ENCODE measurements around the gene DCDC1. TPM values are rescaled to one million over a fixed set of nuclear protein-coding genes. Genes with fewer than 3 reads are reported as not detected.
A peak's percentile ranks its signal among the peaks of the same experiment; 100 is the strongest.

DCDC1 gene
- total RNA-seq, 4 donors from 2014 or later = 0.32 TPM; not detected in 3

GRCh38 chr11:31110830-31111229 lies 258.7 kb downstream of the DCDC1 start:
- Histone ChIP-seq H3K36me3 (no peaks in the 10 kb centered on the region), H3K27me3 (no peaks in the 10 kb centered on the region), H3K4me3 (no peak overlapping the region), H3K4me1 (no peaks in the 10 kb centered on the region), H3K27ac (no peak overlapping the region), H3K9me3 (no peaks in the 10 kb centered on the region)
- in situ Hi-C loops (cut with MboI; ENCODE audit: low pct_ligation_motif_present in 1 of 4, low pct_unique_long_range_greater_than_20kb in 1 of 4, low sequenced_read_pairs in 3 of 4) = loop anchor here in 1 of 4 donors (25.0 kb wide), 1 partner anchor 1051 kb away; no protein-coding TSS in a partner anchor
- intact Hi-C loops (cut with DNase I; ENCODE audit: low total_unique reads) = no loop called here
- DNase-seq = no peak
- TF ChIP-seq POLR2A (IDR thresholded peaks at IDR 0.05) (no peak), POLR2AphosphoS5 (IDR thresholded peaks at IDR 0.05) (no peak), CTCF (IDR thresholded peaks at IDR 0.05) (no peak), EP300 (IDR thresholded peaks at IDR 0.05; ENCODE audit: low read depth) (no peak)
- 57 to 58% methylated on average over 4 of the region's 4 CpGs for WGBS, 2 donors (ENCODE audit: low coverage in 1 of 2)

GRCh38 chr11:31109446-31109845 lies 260.1 kb downstream of the DCDC1 start:
- Histone ChIP-seq H3K9me3 (no peaks in the 10 kb centered on the region), H3K4me1 (no peaks in the 10 kb centered on the region), H3K27ac (no peak overlapping the region), H3K4me3 (no peak overlapping the region), H3K27me3 (no peaks in the 10 kb centered on the region), H3K36me3 (no peaks in the 10 kb centered on the region)
- 76 to 87% methylated on average over 2 to 3 of the region's 3 CpGs for WGBS, 2 donors (ENCODE audit: low coverage in 1 of 2)
- in situ Hi-C loops (cut with MboI; ENCODE audit: low pct_ligation_motif_present in 1 of 4, low pct_unique_long_range_greater_than_20kb in 1 of 4, low sequenced_read_pairs in 3 of 4) = loop anchor here in 1 of 4 donors (25.0 kb wide), 1 partner anchor 1053 kb away; no protein-coding TSS in a partner anchor
- intact Hi-C loops (cut with DNase I; ENCODE audit: low total_unique reads) = no loop called here
- no peak for TF ChIP-seq CTCF (IDR thresholded peaks at IDR 0.05)
- DNase-seq = no peak

DNA sequence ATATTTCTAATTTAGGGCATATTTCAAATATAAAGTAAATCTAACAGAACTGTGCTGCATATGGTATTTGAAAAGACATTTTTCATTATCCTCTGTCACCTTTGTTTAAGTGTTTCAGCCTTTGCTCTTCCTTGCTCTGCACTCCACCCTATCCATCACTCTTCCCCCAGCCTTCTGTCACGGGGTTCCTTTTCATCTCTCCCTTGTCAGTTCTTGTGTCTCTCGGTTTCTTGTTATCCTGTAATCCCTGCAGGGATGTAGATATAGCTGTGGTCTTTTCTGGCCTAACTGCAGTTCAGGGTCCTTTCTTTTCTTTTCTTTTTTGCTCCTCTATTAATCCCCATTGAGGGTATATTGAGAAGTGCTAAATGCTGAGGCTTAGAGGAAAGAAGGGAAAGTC lies 261.9 kb downstream of the DCDC1 start:
- H3K4me1 ChIP-seq = no peaks in the 10 kb centered on the region
- TF ChIP-seq POLR2AphosphoS5 (IDR thresholded peaks at IDR 0.05) = no peak
- TF ChIP-seq EP300 (IDR thresholded peaks at IDR 0.05; ENCODE audit: low read depth) = no peak
- no peak for TF ChIP-seq CTCF (IDR thresholded peaks at IDR 0.05)
- no peak for TF ChIP-seq POLR2A (IDR thresholded peaks at IDR 0.05)
- no peaks in the 10 kb centered on the region for H3K27me3 ChIP-seq
- no peaks in the 10 kb centered on the region for H3K9me3 ChIP-seq
- in situ Hi-C loops (cut with MboI; ENCODE audit: low pct_ligation_motif_present in 1 of 4, low pct_unique_long_range_greater_than_20kb in 1 of 4, low sequenced_read_pairs in 3 of 4) (loop anchor here in 1 of 4 donors (25.0 kb wide), 1 partner anchor 1055 kb away; no protein-coding TSS in a partner anchor), intact Hi-C loops (cut with DNase I; ENCODE audit: low total_unique reads) (no loop called here)
- no peak overlapping the region for H3K4me3 ChIP-seq
- WGBS, 2 donors (ENCODE audit: low coverage in 1 of 2) = 54 to 65% methylated on average over 2 of the region's 2 CpGs
- no peak for DNase-seq
- no peak overlapping the region for H3K27ac ChIP-seq
- no peaks in the 10 kb centered on the region for H3K36me3 ChIP-seq

DNA sequence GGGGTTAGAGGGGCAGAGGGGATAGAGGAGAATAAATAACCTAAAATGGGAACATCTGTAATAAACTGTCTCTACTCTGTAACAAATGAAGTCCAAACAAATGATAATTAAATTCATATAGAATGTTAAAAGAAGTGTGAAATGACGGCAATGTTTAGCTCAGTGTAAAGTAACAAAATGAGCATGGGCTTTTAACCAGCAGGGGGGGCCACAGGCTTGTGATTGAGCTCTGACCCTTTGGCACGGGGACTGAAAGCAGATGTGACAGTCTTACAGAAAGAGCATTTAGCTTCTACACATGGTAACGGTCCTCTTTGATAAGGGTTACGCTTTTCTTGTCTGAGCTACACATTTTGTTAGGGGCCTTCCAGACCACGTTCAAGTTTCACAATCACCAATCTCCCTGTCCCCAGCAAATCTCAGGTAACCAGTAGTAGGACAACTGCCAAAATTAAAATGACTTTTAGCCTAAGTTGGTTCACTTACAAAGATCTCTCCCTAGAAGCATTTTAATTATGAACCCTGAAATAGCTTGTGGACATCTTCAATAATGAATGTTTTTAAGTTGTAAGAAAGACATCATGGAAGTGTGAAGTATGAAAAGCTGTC lies 262.5 kb downstream of the DCDC1 start:
- Histone ChIP-seq H3K27ac (no peak overlapping the region), H3K36me3 (no peaks in the 10 kb centered on the region), H3K4me1 (no peaks in the 10 kb centered on the region), H3K4me3 (no peak overlapping the region), H3K27me3 (no peaks in the 10 kb centered on the region), H3K9me3 (no peaks in the 10 kb centered on the region)
- WGBS, 2 donors (ENCODE audit: low coverage in 1 of 2) = 11% methylated on average over 5 of the region's 5 CpGs
- TF ChIP-seq EP300 (IDR thresholded peaks at IDR 0.05; ENCODE audit: low read depth) (no peak), CTCF (IDR thresholded peaks at IDR 0.05) (peak; percentile 26 to 55 (median 37))
- in situ Hi-C loops (cut with MboI; ENCODE audit: low pct_ligation_motif_present in 1 of 4, low pct_unique_long_range_greater_than_20kb in 1 of 4, low sequenced_read_pairs in 3 of 4) (loop anchor here in 1 of 4 donors (25.0 kb wide), 1 partner anchor 1055 kb away; no protein-coding TSS in a partner anchor), intact Hi-C loops (cut with DNase I; ENCODE audit: low total_unique reads) (no loop called here)
- DNase-seq = peak; percentile 38
